Lower leg skin (tissue), 3 donors: Measurements from ENCODE around the gene ACOXL.

Source experiments
- CTCF ChIP-seq, 3 donors: fragments of 450-650 bp; IDR thresholded peaks; one replicate each; pipeline ENCODE4 v1.5.1; 2016; ENCODE audit warnings: antibody characterized with exemption in 3 of 3, mild to moderate bottlenecking in 3 of 3, moderate library complexity in 2 of 3
- POLR2A ChIP-seq, 2 donors: fragments of 450-650 bp; IDR thresholded peaks; one replicate each; pipeline ENCODE4 v1.6.1; 2016 to 2017; ENCODE audit warnings: antibody characterized with exemption in 2 of 2, mild to moderate bottlenecking in 1 of 2, moderate library complexity in 1 of 2

- no peak for TF ChIP-seq CTCF (IDR thresholded peaks at IDR 0.05)
- TF ChIP-seq POLR2A (IDR thresholded peaks at IDR 0.05), result no peak
Measured at GRCh38 chr2:110807522-110807921, 75.1 kb downstream of the ACOXL start.
